ENCODE results near the gene DIP2C.
"Not testable (repeated sequence)": the region's sequence is repeated elsewhere in the genome, so short reads cannot be mapped to it uniquely, and the experiment has no call there.

Gene DIP2C

GRCh38 chr10:516764-517163, 172.7 kb downstream of the DIP2C start:
- DNase-seq (ENCODE audit: low read depth) = no peak
- TF ChIP-seq, protein P1, sequence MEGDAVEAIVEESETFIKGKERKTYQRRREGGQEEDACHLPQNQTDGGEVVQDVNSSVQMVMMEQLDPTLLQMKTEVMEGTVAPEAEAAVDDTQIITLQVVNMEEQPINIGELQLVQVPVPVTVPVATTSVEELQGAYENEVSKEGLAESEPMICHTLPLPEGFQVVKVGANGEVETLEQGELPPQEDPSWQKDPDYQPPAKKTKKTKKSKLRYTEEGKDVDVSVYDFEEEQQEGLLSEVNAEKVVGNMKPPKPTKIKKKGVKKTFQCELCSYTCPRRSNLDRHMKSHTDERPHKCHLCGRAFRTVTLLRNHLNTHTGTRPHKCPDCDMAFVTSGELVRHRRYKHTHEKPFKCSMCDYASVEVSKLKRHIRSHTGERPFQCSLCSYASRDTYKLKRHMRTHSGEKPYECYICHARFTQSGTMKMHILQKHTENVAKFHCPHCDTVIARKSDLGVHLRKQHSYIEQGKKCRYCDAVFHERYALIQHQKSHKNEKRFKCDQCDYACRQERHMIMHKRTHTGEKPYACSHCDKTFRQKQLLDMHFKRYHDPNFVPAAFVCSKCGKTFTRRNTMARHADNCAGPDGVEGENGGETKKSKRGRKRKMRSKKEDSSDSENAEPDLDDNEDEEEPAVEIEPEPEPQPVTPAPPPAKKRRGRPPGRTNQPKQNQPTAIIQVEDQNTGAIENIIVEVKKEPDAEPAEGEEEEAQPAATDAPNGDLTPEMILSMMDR (IDR thresholded peaks at IDR 0.05; ENCODE audit: low read length, missing control alignments) = no peak
- H3K4me3 ChIP-seq (replicated peaks; ENCODE audit: low read depth, low read length) = no peak overlapping the region

GRCh38 chr10:515674-516073, 173.8 kb downstream of the DIP2C start:
- H3K4me3 ChIP-seq (replicated peaks; ENCODE audit: low read depth, low read length) = no peak overlapping the region
- no peak for DNase-seq (ENCODE audit: low read depth)
- TF ChIP-seq, protein P1 (IDR thresholded peaks at IDR 0.05; ENCODE audit: low read length, missing control alignments) = no peak

- DNase-seq (ENCODE audit: low read depth) = no peak
- TF ChIP-seq, protein P1 (IDR thresholded peaks at IDR 0.05; ENCODE audit: low read length, missing control alignments) = no peak
These were observed 175.3 kb downstream of the DIP2C start for GRCh38 chr10:514137-514671.

GRCh38 chr10:513393-513792, 176.1 kb downstream of the DIP2C start:
- TF ChIP-seq, protein P1 (IDR thresholded peaks at IDR 0.05; ENCODE audit: low read length, missing control alignments) = no peak
- DNase-seq (ENCODE audit: low read depth) = no peak
- H3K4me3 ChIP-seq (replicated peaks; ENCODE audit: low read depth, low read length) = no peak overlapping the region

More at GRCh38 chr10:514137-514671, 175.3 kb downstream of the DIP2C start:
- no peak overlapping the region for H3K4me3 ChIP-seq (replicated peaks; ENCODE audit: low read depth, low read length)

- H3K4me3 ChIP-seq (replicated peaks; ENCODE audit: low read depth, low read length); DNase-seq (ENCODE audit: low read depth): not testable (repeated sequence)
These were observed 176.8 kb downstream of the DIP2C start for GRCh38 chr10:512661-513060.

DNA sequence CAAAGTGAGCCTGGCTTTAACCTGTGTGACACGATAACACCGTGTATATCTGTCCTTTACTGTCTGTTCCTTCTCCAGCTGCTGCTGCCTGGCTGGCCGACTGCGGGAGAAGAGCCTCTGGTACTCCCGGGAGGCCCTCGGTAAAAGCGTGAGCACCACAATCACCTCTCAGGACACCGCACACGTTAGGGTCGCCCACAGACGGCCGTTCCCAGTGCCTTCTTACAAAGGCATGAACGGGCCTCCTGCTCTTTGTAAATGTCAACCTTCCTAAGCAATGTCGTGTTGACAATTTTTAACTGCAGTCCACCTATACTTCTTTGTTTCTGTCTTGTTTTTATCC, 177.6 kb downstream of the DIP2C start:
- DNase-seq (ENCODE audit: low read depth) = no peak
- no peak overlapping the region for H3K4me3 ChIP-seq (replicated peaks; ENCODE audit: low read depth, low read length)
- TF ChIP-seq, protein P1 (IDR thresholded peaks at IDR 0.05; ENCODE audit: low read length, missing control alignments) = no peak

GRCh38 chr10:511101-511848, 178.2 kb downstream of the DIP2C start:
- no peak overlapping the region for H3K4me3 ChIP-seq (replicated peaks; ENCODE audit: low read depth, low read length)
- DNase-seq (ENCODE audit: low read depth) = peak; percentile 96
- TF ChIP-seq, protein P1 (IDR thresholded peaks at IDR 0.05; ENCODE audit: low read length, missing control alignments) = peak; percentile 99

All from fibroblast of pulmonary artery (primary cell).